Spleen (tissue), 11 donors: ENCODE data around the gene PDE4D. TPM values are rescaled to one million over a fixed set of nuclear protein-coding genes. Genes with fewer than 3 reads are reported as not detected.

Experiments
- DNase-seq: peaks from one replicate; pipeline ENCODE4 v3.0.0-alpha.2; 2020
- H3K27ac ChIP-seq, 8 donors: fragments of 200-600 bp; sonication (generic) in 7 of 8; 1 replicate in 4 of 8; 2 replicates in 4 of 8; pipeline versions ENCODE4 v1.5.0 to v1.8.0; 2016 to 2021; ENCODE audit warnings: inconsistent platforms in 4 of 8, mild to moderate bottlenecking in 4 of 8, moderate library complexity in 1 of 8
- H3K27me3 ChIP-seq, 7 donors: fragments of 200-600 bp; sonication (generic) in 6 of 7; replicated peaks in 1 of 7; 1 replicate in 4 of 7; 2 replicates in 3 of 7; pipeline versions ENCODE4 v1.5.0 to v1.8.0; 2016 to 2021; ENCODE audit warnings: inconsistent platforms in 3 of 7, mild to moderate bottlenecking in 1 of 7
- H3K36me3 ChIP-seq, 6 donors: fragments of 200-600 bp; sonication (generic) in 5 of 6; 1 replicate in 4 of 6; 2 replicates in 2 of 6; pipeline versions ENCODE4 v1.5.0 to v1.8.0; 2016 to 2021; ENCODE audit warnings: inconsistent platforms in 2 of 6
- H3K4me1 ChIP-seq, 6 donors: fragments of 200-600 bp; sonication (generic) in 5 of 6; 1 replicate in 3 of 6; 2 replicates in 3 of 6; pipeline versions ENCODE4 v1.5.0 to v1.8.0; 2016 to 2021; ENCODE audit warnings: inconsistent platforms in 3 of 6
- H3K4me3 ChIP-seq, 8 donors: fragments of 200-600 bp; sonication (generic) in 7 of 8; 1 replicate in 4 of 8; 2 replicates in 4 of 8; pipeline versions ENCODE4 v1.5.0 to v1.8.0; 2016 to 2021; ENCODE audit warnings: inconsistent platforms in 4 of 8, mild to moderate bottlenecking in 4 of 8, moderate library complexity in 2 of 8
- H3K9me3 ChIP-seq, 8 donors: fragments of 200-600 bp; sonication (generic) in 7 of 8; 1 replicate in 4 of 8; 2 replicates in 4 of 8; pipeline versions ENCODE4 v1.5.0 to v1.8.0; 2016 to 2021; ENCODE audit warnings: inconsistent platforms in 4 of 8
- POLR2A ChIP-seq, 3 donors: fragments of 450-650 bp; IDR thresholded peaks; one replicate each; pipeline ENCODE4 v1.5.1; 2017; ENCODE audit warnings: antibody characterized with exemption in 3 of 3, mild to moderate bottlenecking in 1 of 3
- POLR2AphosphoS5 ChIP-seq, 3 donors: sonication (generic); formaldehyde crosslinking; IDR thresholded peaks; one replicate each; pipeline ENCODE4 v1.5.1; 2017; ENCODE audit warnings: antibody characterized with exemption in 3 of 3
- WGBS, 5 donors: extraction: QIAGEN DNeasy Blood & Tissue Kit in 3 of 5; methylation state at CpG; one replicate each; pipeline versions ENCODE4 v1.1.5 to v1.1.7; 2013 to 2018; 5-methylcytosine and 5-hydroxymethylcytosine counted together
- intact Hi-C: fragments of 100-400 bp; cut with DNase I; formaldehyde crosslinking; loops from one replicate; pipeline ENCODE4 v1.15.0; 2023; ENCODE audit warnings: low total_unique reads
- polyA plus RNA-seq, 3 donors: library from polyadenylated mRNA; stranded (reverse); fragments of 200-250 nt; gene quantifications; one replicate each; pipeline ENCODE4 v1.2.1, GENCODE V29; 2013
- total RNA-seq, 7 donors: library from RNA; depleted of rRNA in 3 of 7; stranded (reverse); fragments of >200 nt in 3 of 7; fragmentation: NEBNext Ultra II Directional in 4 of 7; extraction: Animal tissue kit (Norgen Biotek cat#: 25700) in 4 of 7; gene quantifications; one replicate each; pipeline versions ENCODE4 v1.1.0 to v1.2.1, GENCODE V29; 2016 to 2021
- TF ChIP-seq, protein P1 (sequence below), 11 experiments: fragments of 200-600 bp in 7 of 11; fragments of 450-650 bp in 4 of 11; sonication (generic) in 4 of 11; IDR thresholded peaks in 8 of 11; conservative IDR thresholded peaks in 3 of 11; 1 replicate in 7 of 11; 2 replicates in 4 of 11; pipeline versions ENCODE4 v1.4.0 to v1.8.0; 2016 to 2021; ENCODE audit warnings: antibody characterized with exemption in 11 of 11, inconsistent platforms in 4 of 11, mild to moderate bottlenecking in 1 of 11
- donor health status: healthy with polysubstance abuse.
- donor health status: DM: no; HTN: no; CAD: no; lungs with moderate emphysema.
- donor health status: DM: no; HTN: no; CAD: no.
- donor health status: Bipolar disorder and iron deficiency.
- donor health status: healthy.
- donor health status: DM: no; HTN: no; CAD: no.
- donor health status: DM: yes; HTN: yes; CAD: no.

The PDE4D gene
- total and polyA plus RNA-seq, 10 donors = 0.88 to 51.8 (median 18.2) TPM

GRCh38 chr5:59485629-59486439 lies 407.7 kb downstream of the PDE4D start:
- no peak overlapping the region for H3K4me3 ChIP-seq
- no peaks in the 10 kb centered on the region for H3K27me3 ChIP-seq
- WGBS, 5 donors = 58 to 77% (median 67%) methylated on average over 2 of the region's 2 CpGs
- H3K9me3 ChIP-seq = no peaks in the 10 kb centered on the region
- intact Hi-C loops = no loop called here
- no peak overlapping the region for H3K27ac ChIP-seq
- no peak for DNase-seq
- H3K36me3 ChIP-seq = no peaks in the 10 kb centered on the region
- TF ChIP-seq POLR2AphosphoS5 (IDR thresholded peaks at IDR 0.05) = no peak
- TF ChIP-seq, protein P1, sequence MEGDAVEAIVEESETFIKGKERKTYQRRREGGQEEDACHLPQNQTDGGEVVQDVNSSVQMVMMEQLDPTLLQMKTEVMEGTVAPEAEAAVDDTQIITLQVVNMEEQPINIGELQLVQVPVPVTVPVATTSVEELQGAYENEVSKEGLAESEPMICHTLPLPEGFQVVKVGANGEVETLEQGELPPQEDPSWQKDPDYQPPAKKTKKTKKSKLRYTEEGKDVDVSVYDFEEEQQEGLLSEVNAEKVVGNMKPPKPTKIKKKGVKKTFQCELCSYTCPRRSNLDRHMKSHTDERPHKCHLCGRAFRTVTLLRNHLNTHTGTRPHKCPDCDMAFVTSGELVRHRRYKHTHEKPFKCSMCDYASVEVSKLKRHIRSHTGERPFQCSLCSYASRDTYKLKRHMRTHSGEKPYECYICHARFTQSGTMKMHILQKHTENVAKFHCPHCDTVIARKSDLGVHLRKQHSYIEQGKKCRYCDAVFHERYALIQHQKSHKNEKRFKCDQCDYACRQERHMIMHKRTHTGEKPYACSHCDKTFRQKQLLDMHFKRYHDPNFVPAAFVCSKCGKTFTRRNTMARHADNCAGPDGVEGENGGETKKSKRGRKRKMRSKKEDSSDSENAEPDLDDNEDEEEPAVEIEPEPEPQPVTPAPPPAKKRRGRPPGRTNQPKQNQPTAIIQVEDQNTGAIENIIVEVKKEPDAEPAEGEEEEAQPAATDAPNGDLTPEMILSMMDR (IDR thresholded peaks at IDR 0.05 in 8 of 11, conservative IDR thresholded peaks at IDR 0.05 in 3 of 11) = no peak
- no peak for TF ChIP-seq POLR2A (IDR thresholded peaks at IDR 0.05)
- no peaks in the 10 kb centered on the region for H3K4me1 ChIP-seq

GRCh38 chr5:59485107-59485506 lies 408.4 kb downstream of the PDE4D start:
- TF ChIP-seq, protein P1 (IDR thresholded peaks at IDR 0.05 in 8 of 11, conservative IDR thresholded peaks at IDR 0.05 in 3 of 11) = no peak
- TF ChIP-seq POLR2AphosphoS5 (IDR thresholded peaks at IDR 0.05) (no peak), POLR2A (IDR thresholded peaks at IDR 0.05) (no peak)
- intact Hi-C loops = no loop called here
- 90 to 95% (median 91%) methylated on average over 2 of the region's 2 CpGs for WGBS, 5 donors

GRCh38 chr5:59484618-59485017 lies 408.9 kb downstream of the PDE4D start:
- H3K9me3 ChIP-seq = no peaks in the 10 kb centered on the region
- H3K4me3 ChIP-seq = no peak overlapping the region
- intact Hi-C loops = no loop called here
- DNase-seq = no peak
- no peak overlapping the region for H3K27ac ChIP-seq
- H3K36me3 ChIP-seq = no peaks in the 10 kb centered on the region
- H3K27me3 ChIP-seq = no peaks in the 10 kb centered on the region
- H3K4me1 ChIP-seq = no peaks in the 10 kb centered on the region
- WGBS, 5 donors = 60 to 89% (median 84%) methylated on average over 2 of the region's 2 CpGs
- TF ChIP-seq POLR2AphosphoS5 (IDR thresholded peaks at IDR 0.05) (no peak), POLR2A (IDR thresholded peaks at IDR 0.05) (no peak)
- TF ChIP-seq, protein P1 (IDR thresholded peaks at IDR 0.05 in 8 of 11, conservative IDR thresholded peaks at IDR 0.05 in 3 of 11) = no peak

More at GRCh38 chr5:59485107-59485506, 408.4 kb downstream of the PDE4D start:
- Histone ChIP-seq H3K27ac (no peak overlapping the region), H3K27me3 (no peaks in the 10 kb centered on the region), H3K4me3 (no peak overlapping the region), H3K4me1 (no peaks in the 10 kb centered on the region), H3K36me3 (no peaks in the 10 kb centered on the region), H3K9me3 (no peaks in the 10 kb centered on the region)
- DNase-seq = no peak

DNA sequence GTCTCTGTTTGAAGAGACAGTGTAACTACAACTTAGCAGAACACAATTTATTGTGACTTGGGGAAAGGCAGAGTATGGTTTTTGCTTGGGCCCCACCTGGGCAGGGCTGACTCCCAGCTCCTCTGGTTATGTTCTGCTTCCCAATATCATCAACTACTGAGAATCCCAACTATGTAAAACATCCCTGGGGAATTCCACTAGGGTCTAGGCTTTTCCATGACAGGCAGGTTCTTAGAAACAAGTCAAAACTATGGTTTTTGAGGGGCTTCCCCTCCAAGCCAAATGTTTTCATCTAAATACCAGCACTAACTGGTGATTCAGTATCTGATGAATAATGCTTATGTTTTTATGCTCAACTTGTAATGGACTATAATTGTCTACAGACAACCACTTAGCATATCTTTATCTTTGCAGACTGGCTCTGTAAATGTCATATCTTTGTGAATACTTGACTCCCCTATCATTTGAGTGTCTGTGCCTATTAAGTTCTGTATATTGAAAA lies 409.5 kb downstream of the PDE4D start:
- H3K4me3 ChIP-seq = no peak overlapping the region
- DNase-seq = no peak
- H3K27me3 ChIP-seq = no peaks in the 10 kb centered on the region
- H3K27ac ChIP-seq = no peak overlapping the region
- TF ChIP-seq POLR2A (IDR thresholded peaks at IDR 0.05) (no peak), POLR2AphosphoS5 (IDR thresholded peaks at IDR 0.05) (no peak)
- TF ChIP-seq, protein P1 (IDR thresholded peaks at IDR 0.05 in 8 of 11, conservative IDR thresholded peaks at IDR 0.05 in 3 of 11) = no peak
- no peaks in the 10 kb centered on the region for H3K9me3 ChIP-seq
- no peaks in the 10 kb centered on the region for H3K36me3 ChIP-seq
- intact Hi-C loops = no loop called here
- no peaks in the 10 kb centered on the region for H3K4me1 ChIP-seq
